Measurements from ENCODE around the gene MORN1.

DNA sequence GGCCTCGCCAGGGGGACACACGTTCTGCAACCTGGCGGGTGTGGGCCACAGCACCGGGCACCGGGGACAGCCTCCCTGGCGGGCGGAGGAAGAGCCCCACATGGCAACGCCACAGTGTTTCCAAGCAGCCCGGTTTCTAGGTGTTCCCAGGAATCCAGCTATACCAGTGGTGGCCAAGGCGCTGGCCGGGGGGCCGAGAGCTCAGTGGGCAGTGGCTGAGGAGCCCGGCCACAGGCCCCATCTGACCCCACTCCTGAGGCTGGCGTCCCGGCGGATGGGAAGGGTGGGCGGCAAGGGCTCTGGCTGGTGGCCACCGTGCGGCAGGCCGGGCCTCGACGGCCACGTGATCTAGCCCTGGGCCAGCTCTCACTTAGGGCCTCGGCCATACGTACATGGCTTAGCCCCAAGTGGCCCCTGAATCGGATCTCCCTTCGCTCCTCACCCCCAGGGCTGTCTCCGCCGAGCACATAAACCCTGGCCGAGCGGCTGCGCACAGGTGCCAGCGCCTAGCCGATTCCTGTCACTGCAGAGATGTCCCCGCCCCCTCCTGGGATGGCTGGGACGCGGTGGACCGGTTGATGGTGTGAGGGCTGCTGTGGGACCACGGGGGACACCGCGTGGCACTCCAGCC, 68.7 kb downstream of the MORN1 start:
- TF ChIP-seq, protein P1, sequence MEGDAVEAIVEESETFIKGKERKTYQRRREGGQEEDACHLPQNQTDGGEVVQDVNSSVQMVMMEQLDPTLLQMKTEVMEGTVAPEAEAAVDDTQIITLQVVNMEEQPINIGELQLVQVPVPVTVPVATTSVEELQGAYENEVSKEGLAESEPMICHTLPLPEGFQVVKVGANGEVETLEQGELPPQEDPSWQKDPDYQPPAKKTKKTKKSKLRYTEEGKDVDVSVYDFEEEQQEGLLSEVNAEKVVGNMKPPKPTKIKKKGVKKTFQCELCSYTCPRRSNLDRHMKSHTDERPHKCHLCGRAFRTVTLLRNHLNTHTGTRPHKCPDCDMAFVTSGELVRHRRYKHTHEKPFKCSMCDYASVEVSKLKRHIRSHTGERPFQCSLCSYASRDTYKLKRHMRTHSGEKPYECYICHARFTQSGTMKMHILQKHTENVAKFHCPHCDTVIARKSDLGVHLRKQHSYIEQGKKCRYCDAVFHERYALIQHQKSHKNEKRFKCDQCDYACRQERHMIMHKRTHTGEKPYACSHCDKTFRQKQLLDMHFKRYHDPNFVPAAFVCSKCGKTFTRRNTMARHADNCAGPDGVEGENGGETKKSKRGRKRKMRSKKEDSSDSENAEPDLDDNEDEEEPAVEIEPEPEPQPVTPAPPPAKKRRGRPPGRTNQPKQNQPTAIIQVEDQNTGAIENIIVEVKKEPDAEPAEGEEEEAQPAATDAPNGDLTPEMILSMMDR (IDR thresholded peaks at IDR 0.05): no peak
- TF ChIP-seq POLR2A (IDR thresholded peaks at IDR 0.05) (no peak), POLR2AphosphoS5 (IDR thresholded peaks at IDR 0.05) (no peak)
